Body of pancreas (tissue), 4 donors: Measurements from ENCODE around the gene SRRM1. TPM values are rescaled to one million over a fixed set of nuclear protein-coding genes. Genes with fewer than 3 reads are reported as not detected.

ENCODE experiments used
- ATAC-seq: fragments of 150-250 bp; one replicate; pipeline ENCODE4 v1.9.1; 2016
- DNase-seq, 4 donors: peaks; one replicate each; pipeline ENCODE4 v3.0.0-alpha.2; 2019
- H3K27ac ChIP-seq, 4 donors: fragments of 200-600 bp; sonication (generic); 1 replicate in 3 of 4; 2 replicates in 1 of 4; pipeline versions ENCODE4 v1.5.1 to v1.6.1; 2016 to 2019; ENCODE audit warnings: mild to moderate bottlenecking in 1 of 4, mixed read lengths in 1 of 4, moderate library complexity in 1 of 4
- H3K27me3 ChIP-seq, 2 donors: fragments of 200-600 bp; sonication (generic); one replicate each; pipeline ENCODE4 v1.6.0; 2016; ENCODE audit warnings: mild to moderate bottlenecking in 1 of 2
- H3K36me3 ChIP-seq, 2 donors: fragments of 200-600 bp; sonication (generic); replicated peaks in 1 of 2; 2 replicates each; pipeline ENCODE4 v1.5.1; 2016; ENCODE audit warnings: low read depth in 2 of 2; ENCODE audit not compliant: insufficient read depth in 1 of 2
- H3K4me1 ChIP-seq: fragments of 200-600 bp; sonication (generic); one replicate; pipeline ENCODE4 v1.6.0; 2016
- H3K4me3 ChIP-seq, 2 donors: fragments of 200-600 bp; sonication (generic); 1 replicate in 1 of 2; 2 replicates in 1 of 2; pipeline ENCODE4 v1.5.1; 2016 to 2019
- H3K9me3 ChIP-seq, 3 donors: fragments of 200-600 bp; sonication (generic); 1 replicate in 2 of 3; 2 replicates in 1 of 3; pipeline ENCODE4 v1.5.1; 2016
- CTCF ChIP-seq, 7 experiments: fragments of 450-650 bp in 4 of 7; fragments of 200-600 bp in 3 of 7; sonication (generic) in 3 of 7; IDR thresholded peaks; one replicate each; pipeline ENCODE4 v1.5.1; 2016 to 2019; ENCODE audit warnings: antibody characterized with exemption in 7 of 7
- POLR2A ChIP-seq, 3 donors: fragments of 450-650 bp; IDR thresholded peaks; one replicate each; pipeline ENCODE4 v1.6.1; 2016; ENCODE audit warnings: antibody characterized with exemption in 3 of 3, mild to moderate bottlenecking in 2 of 3
- WGBS, 2 donors: methylation state at CpG; one replicate each; pipeline ENCODE4 v1.1.5; 2017; 5-methylcytosine and 5-hydroxymethylcytosine counted together
- intact Hi-C: fragments of 100-400 bp; cut with DNase I; formaldehyde crosslinking; loops from one replicate; pipeline ENCODE4 v1.15.1; 2023
- total RNA-seq, 2 donors: library from RNA; depleted of rRNA; stranded (reverse); fragments of >200 nt; gene quantifications; one replicate each; pipeline ENCODE4 v1.1.0, GENCODE V29; 2016

The SRRM1 gene
- total RNA-seq, 2 donors from 2014 or later, result 97.2 to 108 TPM

- DNase-seq (peak in 3 of 4 donors; percentile 15 to 57 (median 40)), ATAC-seq (peak; percentile 84)
- WGBS, 2 donors, result 11 to 12% methylated on average over 4 of the region's 4 CpGs
- TF ChIP-seq CTCF (IDR thresholded peaks at IDR 0.05), result peak; percentile 23 to 80 (median 70)
- TF ChIP-seq POLR2A (IDR thresholded peaks at IDR 0.05), result no peak
- intact Hi-C loops, result loop anchor here (10.0 kb wide), 1 partner anchor 81 kb away; the partner anchor contains the start of gene NCMAP
- Histone ChIP-seq H3K4me1 (peaks cover 4% of the 10 kb centered on the region), H3K27ac (no peak overlapping the region), H3K36me3 (no peaks in the 10 kb centered on the region), H3K4me3 (no peak overlapping the region), H3K27me3 (no peaks in the 10 kb centered on the region), H3K9me3 (no peaks in the 10 kb centered on the region)
These were observed 7.8 kb upstream of the SRRM1 start for GRCh38 chr1:24635195-24635843.

- DNase-seq (no peak), ATAC-seq (no peak)
- H3K9me3 ChIP-seq, result no peaks in the 10 kb centered on the region
- H3K27me3 ChIP-seq, result no peaks in the 10 kb centered on the region
- WGBS, 2 donors, result 44 to 54% methylated on average over 3 of the region's 3 CpGs
- H3K4me3 ChIP-seq, result no peak overlapping the region
- H3K4me1 ChIP-seq, result peaks cover 11% of the 10 kb centered on the region
- no peak for TF ChIP-seq POLR2A (IDR thresholded peaks at IDR 0.05)
- no peak for TF ChIP-seq CTCF (IDR thresholded peaks at IDR 0.05)
- no peak overlapping the region for H3K27ac ChIP-seq
- intact Hi-C loops, result loop anchor here (10.0 kb wide), 1 partner anchor 82 kb away; the partner anchor contains the start of gene NCMAP
- H3K36me3 ChIP-seq, result no peaks in the 10 kb centered on the region
These were observed 6.3 kb upstream of the SRRM1 start for GRCh38 chr1:24636661-24637357.

GRCh38 chr1:24639094-24639493 is 4.0 kb upstream of the SRRM1 start:
- no peak for DNase-seq
- Histone ChIP-seq H3K27me3 (no peaks in the 10 kb centered on the region), H3K9me3 (no peaks in the 10 kb centered on the region), H3K27ac (no peak overlapping the region), H3K36me3 (no peaks in the 10 kb centered on the region), H3K4me3 (no peak overlapping the region), H3K4me1 (peaks cover 16% of the 10 kb centered on the region)
- no peak for TF ChIP-seq CTCF (IDR thresholded peaks at IDR 0.05)
- intact Hi-C loops, result loop anchor here (10.0 kb wide), 1 partner anchor 84 kb away; the partner anchor contains the start of gene NCMAP
- 71 to 83% methylated on average over 2 of the region's 2 CpGs for WGBS, 2 donors
- ATAC-seq, result no peak

GRCh38 chr1:24639881-24640280 is 3.2 kb upstream of the SRRM1 start:
- WGBS, 2 donors, result 42 to 46% methylated on average over 4 of the region's 4 CpGs
- H3K27me3 ChIP-seq, result no peaks in the 10 kb centered on the region
- ATAC-seq (no peak), DNase-seq (no peak)
- H3K4me3 ChIP-seq, result no peak overlapping the region
- intact Hi-C loops, result loop anchor here (10.0 kb wide), 1 partner anchor 85 kb away; the partner anchor contains the start of gene NCMAP
- no peaks in the 10 kb centered on the region for H3K9me3 ChIP-seq
- TF ChIP-seq CTCF (IDR thresholded peaks at IDR 0.05) (no peak), POLR2A (IDR thresholded peaks at IDR 0.05) (no peak)
- peak overlapping the region in 1 of 4 donors; percentile 3 for H3K27ac ChIP-seq
- H3K36me3 ChIP-seq, result no peaks in the 10 kb centered on the region
- peaks cover 22% of the 10 kb centered on the region for H3K4me1 ChIP-seq
